ENCODE results near the gene PILRA. TPM values are rescaled to one million over a fixed set of nuclear protein-coding genes. Genes with fewer than 3 reads are reported as not detected.

PILRA gene
- total and polyA plus RNA-seq, 2 of the 8 experiments (the other 6 are each of a cell fraction or from before 2014, with no cell fraction given) = 7.6 to 10.6 TPM

- Histone ChIP-seq H3K9me3 (ENCODE audit: insufficient read depth in 2 of 2, low read depth in 1 of 2, low read length in 1 of 2) (no peaks in the 10 kb centered on the region), H3K36me3 (ENCODE audit: control insufficient read depth in 2 of 4, insufficient read depth in 4 of 4, low read length in 3 of 4) (no peaks in the 10 kb centered on the region), H3K27ac (ENCODE audit: low read depth, low read length) (no peak overlapping the region), H2AK5ac (ENCODE audit: low read depth, low read length) (no peak overlapping the region), H2BK20ac (ENCODE audit: low read length) (no peak overlapping the region), H2BK15ac (ENCODE audit: low read length) (no peak overlapping the region), H3K4ac (replicated peaks; ENCODE audit: insufficient read length, low read depth, low read length) (no peak overlapping the region), H4K5ac (ENCODE audit: insufficient read length, low read depth, low read length) (no peak overlapping the region), H3K14ac (ENCODE audit: insufficient read length) (no peak overlapping the region), H3K4me2 (ENCODE audit: insufficient read depth in 1 of 2, low read depth in 2 of 2, low read length in 2 of 2) (no peak overlapping the region), H4K8ac (ENCODE audit: extremely low read depth, insufficient read depth, low read length) (no peak overlapping the region), H3K79me1 (ENCODE audit: low read depth, low read length) (no peaks in the 10 kb centered on the region), H3K4me3 (ENCODE audit: extremely low read depth in 1 of 4, insufficient read depth in 2 of 4, low read depth in 3 of 4, low read length in 4 of 4) (no peak overlapping the region), H3K23me2 (ENCODE audit: low read depth, low read length) (no peaks in the 10 kb centered on the region), H3K4me1 (replicated peaks in 1 of 4; ENCODE audit: control insufficient read depth in 3 of 4, insufficient read depth in 4 of 4, low read length in 3 of 4) (peaks cover 0 to 10% (median 5%) of the 10 kb centered on the region in 4 experiments; a peak in 6 of 7 replicates), H4K20me1 (replicated peaks in 1 of 2; ENCODE audit: control insufficient read depth in 1 of 2, insufficient read depth in 2 of 2, low read length in 2 of 2) (no peaks in the 10 kb centered on the region), H3K27me3 (replicated peaks in 1 of 4; ENCODE audit: control insufficient read depth in 3 of 4, extremely low read depth in 1 of 4, insufficient read depth in 3 of 4, low read length in 3 of 4) (peaks cover 0 to 2% (median 0%) of the 10 kb centered on the region in 4 experiments; a peak in 1 of 7 replicates), H4K91ac (replicated peaks; ENCODE audit: insufficient read length, low read length) (no peak overlapping the region), H3K79me2 (ENCODE audit: control insufficient read depth in 1 of 2, insufficient read depth in 2 of 2, low read length in 2 of 2) (no peaks in the 10 kb centered on the region), H2BK120ac (replicated peaks; ENCODE audit: low read depth, low read length) (no peak overlapping the region), H3K9ac (replicated peaks in 1 of 4; ENCODE audit: extremely low read depth in 1 of 4, low read depth in 3 of 4, low read length in 3 of 4) (no peak overlapping the region), H3K18ac (ENCODE audit: extremely low read depth, low read length) (no peak overlapping the region), H2BK12ac (ENCODE audit: low read depth, low read length) (no peak overlapping the region), H2BK5ac (ENCODE audit: low read depth, low read length) (no peak overlapping the region), H3K23ac (ENCODE audit: insufficient read length) (no peak overlapping the region), H3K56ac (replicated peaks; ENCODE audit: insufficient read length, low read depth, low read length) (no peak overlapping the region), H2AFZ (ENCODE audit: low read length) (no peak overlapping the region)
- ChIA-PET CTCF (ENCODE audit: partially characterized antibody) (interaction anchor here (0.8 to 2.8 kb wide), 12 partner anchors 8 to 206 kb away, joined by 3 to 17 read pairs (median 3); partner anchors contain the start of gene ZCWPW1), POLR2A (ENCODE audit: partially characterized antibody) (interaction anchor here (0.7 to 3.5 kb wide), 7 partner anchors 18 to 228 kb away, joined by 3 to 17 read pairs (median 3); partner anchors contain the start of genes PILRA and ZCWPW1)
- no peak for DNase-seq (ENCODE audit: low read depth in 1 of 2, low spot score in 2 of 2)
- WGBS, 2 experiments (ENCODE audit: extremely low coverage in 1 of 2, insufficient coverage in 1 of 2, insufficient read length in 1 of 2, insufficient replicate concordance in 2 of 2, low coverage in 1 of 2, low lambda C conversion rate in 2 of 2, missing lambda C conversion rate in 1 of 2) = 95% methylated on average over 3 of the region's 3 CpGs; no CpG with 5 or more reads in 1 of the 2 experiments
- FAIRE-seq = no peak
- TF ChIP-seq CHD1 (IDR thresholded peaks at IDR 0.05; ENCODE audit: low read depth, low read length) (no peak), HDAC6 (IDR thresholded peaks at IDR 0.05; ENCODE audit: low read depth, low read length) (no peak), FOSL1 (IDR thresholded peaks at IDR 0.05; ENCODE audit: insufficient read depth, low read depth, low read length) (no peak), KDM1A (IDR thresholded peaks at IDR 0.05; ENCODE audit: borderline replicate concordance, low read length) (no peak)
Observed at GRCh38 chr7:100400041-100400440, 26.8 kb downstream of the PILRA start.
